ENCODE measurements around the gene THEM5.

The THEM5 gene

GRCh38 chr1:151830055-151830454 lies 23.5 kb downstream of the THEM5 start:
- POLR2A ChIA-PET = no interaction called here
- no peak for DNase-seq (ENCODE audit: extremely low spot score)
- TF ChIP-seq CTCF (IDR thresholded peaks at IDR 0.05; ENCODE audit: control extremely low read depth, extremely low read depth, low read depth, missing control alignments) = no peak
- CTCF ChIA-PET = interaction anchor here (1.4 kb wide), 1 partner anchor 9 kb away, joined by 4 read pairs; no protein-coding TSS in a partner anchor

GRCh38 chr1:151829352-151830046 lies 24.0 kb downstream of the THEM5 start:
- CTCF ChIA-PET = interaction anchor here (1.1 to 1.4 kb wide), 2 partner anchors 8 to 136 kb away, joined by 3 to 4 read pairs; no protein-coding TSS in a partner anchor
- TF ChIP-seq CTCF (IDR thresholded peaks at IDR 0.05; ENCODE audit: control extremely low read depth, extremely low read depth, low read depth, missing control alignments) = no peak
- DNase-seq (ENCODE audit: extremely low spot score) = no peak
- POLR2A ChIA-PET = no interaction called here

DNA sequence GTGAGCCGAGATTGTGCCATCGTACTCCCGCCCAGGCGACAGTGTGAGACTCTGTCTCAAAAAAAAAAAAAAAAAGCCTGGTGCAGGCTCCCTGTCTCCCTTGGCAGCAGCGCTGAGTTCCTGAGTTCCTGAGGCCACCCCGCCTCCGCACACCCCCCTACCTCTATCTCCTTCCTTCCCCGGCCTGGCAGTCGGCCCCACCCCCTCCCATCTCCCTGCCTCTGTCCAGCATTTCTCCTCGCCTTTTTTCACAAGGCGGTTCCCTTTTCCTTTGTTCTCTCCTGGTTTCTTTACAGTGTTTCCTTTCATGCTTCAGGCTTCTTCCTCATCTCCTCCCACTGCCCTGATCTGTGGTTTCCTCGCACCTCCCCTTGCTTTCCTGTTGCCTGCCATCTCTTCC lies 24.6 kb downstream of the THEM5 start:
- POLR2A ChIA-PET = no interaction called here
- DNase-seq (ENCODE audit: extremely low spot score) = no peak

GRCh38 chr1:151827853-151828252 lies 25.7 kb downstream of the THEM5 start:
- DNase-seq (ENCODE audit: extremely low spot score) = no peak
- CTCF ChIA-PET = interaction anchor here (1.4 to 2.2 kb wide), 2 partner anchors 9 to 10 kb away, joined by 6 to 7 read pairs; no protein-coding TSS in a partner anchor
- TF ChIP-seq CTCF (IDR thresholded peaks at IDR 0.05; ENCODE audit: control extremely low read depth, extremely low read depth, low read depth, missing control alignments) = no peak
- POLR2A ChIA-PET = interaction anchor here (0.6 kb wide), 1 partner anchor 21 kb away, joined by 6 read pairs; no protein-coding TSS in a partner anchor

More for the DNA sequence above, 24.6 kb downstream of the THEM5 start:
- no peak for TF ChIP-seq CTCF (IDR thresholded peaks at IDR 0.05; ENCODE audit: control extremely low read depth, extremely low read depth, low read depth, missing control alignments)
- CTCF ChIA-PET = interaction anchor here (1.1 to 1.4 kb wide), 2 partner anchors 7 to 135 kb away, joined by 3 to 6 read pairs; no protein-coding TSS in a partner anchor

GRCh38 chr1:151825751-151826660 lies 27.5 kb downstream of the THEM5 start:
- ChIA-PET POLR2A (no interaction called here), CTCF (interaction anchor here (2.2 kb wide), 1 partner anchor 8 kb away, joined by 7 read pairs; no protein-coding TSS in a partner anchor)
- DNase-seq (ENCODE audit: extremely low spot score) = no peak
- no peak for TF ChIP-seq CTCF (IDR thresholded peaks at IDR 0.05; ENCODE audit: control extremely low read depth, extremely low read depth, low read depth, missing control alignments)

- no peak for DNase-seq (ENCODE audit: extremely low spot score)
Measured at GRCh38 chr1:151825204-151825603, 28.3 kb downstream of the THEM5 start.

More at GRCh38 chr1:151825204-151825603, 28.3 kb downstream of the THEM5 start:
- ChIA-PET CTCF (no interaction called here), POLR2A (no interaction called here)
- TF ChIP-seq CTCF (IDR thresholded peaks at IDR 0.05; ENCODE audit: control extremely low read depth, extremely low read depth, low read depth, missing control alignments) = no peak

Measured in GM10248 (cell line).